ENCODE measurements around the gene DPYSL5. TPM values are rescaled to one million over a fixed set of nuclear protein-coding genes. Genes with fewer than 3 reads are reported as not detected.
"Not testable (repeated sequence)": the region's sequence is repeated elsewhere in the genome, so short reads cannot be mapped to it uniquely, and the experiment has no call there.

The DPYSL5 gene
- total RNA-seq, 1 donor from 2014 or later: not detected

DNA sequence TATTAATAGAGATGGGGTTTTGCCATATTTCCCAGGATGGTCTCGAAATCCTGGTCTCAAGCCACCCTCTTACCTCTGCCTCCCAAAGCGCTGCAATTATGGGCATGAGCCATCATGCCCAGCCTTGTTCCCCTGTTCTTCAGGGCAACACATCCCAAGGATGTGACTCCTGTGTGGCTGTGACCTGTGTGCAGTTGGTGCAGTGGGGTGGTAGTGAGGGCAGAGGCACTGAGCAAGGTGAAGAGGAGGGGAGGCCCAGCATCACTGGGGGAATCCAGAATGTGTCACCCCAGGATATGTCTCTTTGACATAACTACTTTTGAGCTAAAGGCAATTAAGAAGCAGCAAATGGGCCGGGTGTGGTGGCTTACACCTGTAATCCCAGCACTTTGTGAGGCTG is 38.7 kb upstream of the DPYSL5 start:
- no peak for TF ChIP-seq CTCF (IDR thresholded peaks at IDR 0.05)
- no peak overlapping the region for H3K27ac ChIP-seq
- intact Hi-C loops (cut with DNase I): no loop called here
- H3K27me3 ChIP-seq (ENCODE audit: low read depth): peaks cover 3% of the 10 kb centered on the region
- ATAC-seq: no peak
- H3K9me3 ChIP-seq: no peaks in the 10 kb centered on the region
- H3K36me3 ChIP-seq: no peaks in the 10 kb centered on the region
- no peak for DNase-seq
- no peaks in the 10 kb centered on the region for H3K4me1 ChIP-seq
- H3K4me3 ChIP-seq: no peak overlapping the region

GRCh38 chr2:26809876-26810577 is 37.9 kb upstream of the DPYSL5 start:
- H3K36me3 ChIP-seq: no peaks in the 10 kb centered on the region
- H3K4me1 ChIP-seq: no peaks in the 10 kb centered on the region
- H3K27ac ChIP-seq: no peak overlapping the region
- ATAC-seq: peak in 1 of 2 donors; percentile 63
- no peak for DNase-seq
- no peaks in the 10 kb centered on the region for H3K9me3 ChIP-seq
- no peak for TF ChIP-seq CTCF (IDR thresholded peaks at IDR 0.05)
- peaks cover 3% of the 10 kb centered on the region for H3K27me3 ChIP-seq (ENCODE audit: low read depth)
- H3K4me3 ChIP-seq: no peak overlapping the region
- intact Hi-C loops (cut with DNase I): no loop called here

DNA sequence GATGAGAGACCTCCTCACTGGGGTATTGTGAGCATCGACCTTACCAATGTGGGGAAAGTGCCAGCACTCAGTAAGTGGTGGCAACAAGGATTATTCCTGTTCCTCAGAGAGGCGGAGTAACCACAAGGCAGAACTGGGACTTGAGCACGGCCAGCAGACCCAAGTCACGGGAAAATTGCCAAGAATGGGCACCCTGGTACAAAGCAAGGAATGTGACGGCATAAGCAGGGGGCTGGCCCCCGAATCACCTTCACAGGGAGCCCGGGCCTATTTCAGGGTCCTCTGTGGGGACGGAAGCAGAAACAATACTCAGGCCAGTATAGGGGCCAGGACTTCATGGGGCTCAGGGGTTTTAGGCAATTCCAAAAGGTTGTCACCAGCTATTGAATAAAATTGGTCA is 36.7 kb upstream of the DPYSL5 start:
- peaks cover 3% of the 10 kb centered on the region for H3K27me3 ChIP-seq (ENCODE audit: low read depth)
- no peaks in the 10 kb centered on the region for H3K36me3 ChIP-seq
- no peak overlapping the region for H3K4me3 ChIP-seq
- TF ChIP-seq CTCF (IDR thresholded peaks at IDR 0.05): no peak
- DNase-seq (no peak), ATAC-seq (no peak)
- intact Hi-C loops (cut with DNase I): no loop called here
- H3K9me3 ChIP-seq: no peaks in the 10 kb centered on the region
- no peak overlapping the region for H3K27ac ChIP-seq
- no peaks in the 10 kb centered on the region for H3K4me1 ChIP-seq

DNA sequence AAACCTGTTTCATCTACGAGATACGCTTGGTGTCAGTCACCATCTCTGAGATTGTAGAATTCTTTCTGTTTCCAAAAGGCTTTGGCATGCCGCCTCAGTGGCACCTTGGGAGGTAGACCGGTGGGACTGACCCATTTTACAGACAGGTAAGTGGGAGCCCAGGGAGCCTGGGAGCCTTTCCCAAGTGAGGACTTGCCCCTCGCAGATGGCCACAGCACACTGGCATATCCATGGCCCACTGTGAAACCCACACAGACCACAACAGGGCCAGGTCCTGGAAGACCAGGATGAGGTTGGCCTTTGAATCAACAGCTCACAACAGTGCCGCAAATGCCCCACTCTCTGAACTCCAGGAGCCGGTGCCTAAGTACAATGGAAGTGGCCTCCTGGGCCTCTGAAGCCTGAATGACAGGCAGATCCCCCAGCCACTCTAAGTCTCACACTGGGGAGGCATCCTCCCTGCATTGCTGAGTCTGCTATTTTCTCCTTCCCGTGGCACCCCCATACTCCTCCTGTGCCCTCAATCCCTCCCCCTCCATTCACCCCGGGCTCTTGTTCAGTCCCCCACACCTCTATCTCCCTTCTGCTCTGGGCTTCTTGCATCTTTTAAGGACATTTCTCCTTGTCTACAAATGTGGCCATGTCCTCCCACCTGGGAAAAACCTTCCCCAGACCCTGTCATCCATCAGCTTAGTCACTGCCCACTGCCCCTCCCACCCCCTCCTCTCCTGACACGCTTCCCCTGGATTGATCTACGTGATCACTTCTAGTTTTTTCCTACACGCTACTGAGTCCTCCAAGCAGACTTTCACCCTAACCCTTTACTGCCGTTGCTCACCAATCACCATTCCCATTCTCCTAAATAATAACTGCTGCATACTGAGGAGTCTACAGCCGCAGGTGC is 35.9 kb upstream of the DPYSL5 start:
- Histone ChIP-seq H3K9me3 (no peaks in the 10 kb centered on the region), H3K4me1 (no peaks in the 10 kb centered on the region), H3K27me3 (ENCODE audit: low read depth) (peaks cover 7% of the 10 kb centered on the region), H3K27ac (no peak overlapping the region), H3K36me3 (no peaks in the 10 kb centered on the region), H3K4me3 (no peak overlapping the region)
- intact Hi-C loops (cut with DNase I): no loop called here
- no peak for DNase-seq
- no peak for TF ChIP-seq CTCF (IDR thresholded peaks at IDR 0.05)
- no peak for ATAC-seq

DNA sequence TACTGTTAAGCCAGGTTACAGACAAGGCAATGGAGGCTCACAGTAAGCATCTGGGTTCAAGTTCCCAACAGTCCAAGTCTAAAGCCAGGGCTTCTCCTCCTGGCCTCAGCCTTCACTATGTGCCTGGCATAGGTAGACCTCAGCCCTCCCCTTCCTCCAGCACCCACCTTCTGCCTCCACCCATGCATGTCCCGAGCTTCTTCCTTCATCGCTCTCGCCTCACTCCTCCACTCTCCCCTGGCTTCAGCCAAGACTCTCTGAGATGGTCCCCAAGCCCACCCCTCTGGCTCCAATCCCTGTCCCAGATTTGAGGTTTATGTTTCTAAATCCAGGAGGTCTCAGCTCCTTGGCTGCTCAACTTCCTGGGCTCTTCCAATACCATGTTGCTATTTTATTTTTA is 35.2 kb upstream of the DPYSL5 start:
- Histone ChIP-seq H3K36me3 (no peaks in the 10 kb centered on the region), H3K27me3 (ENCODE audit: low read depth) (peaks cover 9% of the 10 kb centered on the region), H3K4me1 (no peaks in the 10 kb centered on the region), H3K27ac (no peak overlapping the region), H3K4me3 (no peak overlapping the region), H3K9me3 (no peaks in the 10 kb centered on the region)
- DNase-seq (no peak), ATAC-seq (no peak)
- intact Hi-C loops (cut with DNase I): no loop called here
- TF ChIP-seq CTCF (IDR thresholded peaks at IDR 0.05): no peak

GRCh38 chr2:26814072-26814765 is 33.7 kb upstream of the DPYSL5 start:
- H3K27me3 ChIP-seq (ENCODE audit: low read depth); H3K36me3 ChIP-seq; intact Hi-C loops (cut with DNase I); H3K9me3 ChIP-seq; H3K27ac ChIP-seq; DNase-seq; ATAC-seq; H3K4me1 ChIP-seq; H3K4me3 ChIP-seq: not testable (repeated sequence)
